ENCODE measurements around the gene UCN2. TPM values are rescaled to one million over a fixed set of nuclear protein-coding genes. Genes with fewer than 3 reads are reported as not detected.

Gene UCN2
- polyA plus RNA-seq (2014; cell fraction: cytosol; rRNA removed), result 0.12 and 0.17 TPM in 2 replicates
- polyA plus RNA-seq (2014; cell fraction: nucleus; rRNA removed), result 2.7 and 4.9 TPM in 2 replicates

DNA sequence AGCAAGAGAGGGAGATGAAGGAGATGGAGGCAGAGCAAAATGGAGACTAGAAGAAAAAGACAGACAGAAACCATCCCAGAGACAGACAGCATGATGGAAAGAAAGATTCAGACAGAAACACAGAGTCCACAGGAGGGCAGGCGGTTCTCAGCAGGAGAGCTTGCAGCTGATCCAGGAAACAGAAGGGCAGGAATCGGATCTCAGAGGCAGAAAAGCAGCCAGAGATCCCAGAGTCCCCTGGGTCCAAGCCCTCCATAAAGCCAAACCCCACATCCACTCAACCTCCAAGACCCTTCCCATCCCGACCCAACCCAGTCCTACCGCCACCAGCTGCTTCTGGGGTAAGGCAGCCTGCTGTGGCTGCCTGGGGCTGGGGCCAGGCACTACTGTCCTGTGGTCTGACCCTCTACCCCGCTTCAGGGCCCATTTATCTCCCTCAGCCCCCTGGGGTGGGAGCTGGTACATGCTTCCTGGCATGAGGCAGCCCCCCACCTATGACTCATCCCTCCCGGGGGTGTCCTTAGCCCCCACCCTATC lies at the start of gene UCN2:
Gene UCN2 (minus strand): TSS at position 400 of the 537 bp plus-strand sequence. CDS start 657 bp downstream, outside the sequence.
- no peak for DNase-seq (ENCODE audit: low spot score)

DNA sequence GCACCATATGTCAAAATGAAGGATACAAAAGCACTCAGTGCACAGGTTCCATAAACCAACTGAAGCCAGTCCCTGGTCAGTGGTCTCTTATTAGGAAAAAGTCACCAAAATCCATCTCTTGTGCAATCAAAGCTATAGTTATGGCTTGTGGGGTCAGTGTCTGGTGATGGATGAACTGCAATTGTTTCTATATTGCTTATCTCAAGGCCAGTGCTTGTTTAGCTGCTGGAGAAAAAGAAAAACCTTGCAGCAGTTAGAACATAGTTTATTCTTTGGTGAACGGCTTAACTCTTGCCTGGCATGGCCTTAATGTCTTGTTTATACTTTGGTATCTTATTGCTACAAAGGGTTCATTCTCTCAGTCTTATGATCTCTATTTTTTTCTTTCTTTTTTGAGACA lies 48.7 kb upstream of the UCN2 start:
- no peak for DNase-seq (ENCODE audit: low spot score)

DNA sequence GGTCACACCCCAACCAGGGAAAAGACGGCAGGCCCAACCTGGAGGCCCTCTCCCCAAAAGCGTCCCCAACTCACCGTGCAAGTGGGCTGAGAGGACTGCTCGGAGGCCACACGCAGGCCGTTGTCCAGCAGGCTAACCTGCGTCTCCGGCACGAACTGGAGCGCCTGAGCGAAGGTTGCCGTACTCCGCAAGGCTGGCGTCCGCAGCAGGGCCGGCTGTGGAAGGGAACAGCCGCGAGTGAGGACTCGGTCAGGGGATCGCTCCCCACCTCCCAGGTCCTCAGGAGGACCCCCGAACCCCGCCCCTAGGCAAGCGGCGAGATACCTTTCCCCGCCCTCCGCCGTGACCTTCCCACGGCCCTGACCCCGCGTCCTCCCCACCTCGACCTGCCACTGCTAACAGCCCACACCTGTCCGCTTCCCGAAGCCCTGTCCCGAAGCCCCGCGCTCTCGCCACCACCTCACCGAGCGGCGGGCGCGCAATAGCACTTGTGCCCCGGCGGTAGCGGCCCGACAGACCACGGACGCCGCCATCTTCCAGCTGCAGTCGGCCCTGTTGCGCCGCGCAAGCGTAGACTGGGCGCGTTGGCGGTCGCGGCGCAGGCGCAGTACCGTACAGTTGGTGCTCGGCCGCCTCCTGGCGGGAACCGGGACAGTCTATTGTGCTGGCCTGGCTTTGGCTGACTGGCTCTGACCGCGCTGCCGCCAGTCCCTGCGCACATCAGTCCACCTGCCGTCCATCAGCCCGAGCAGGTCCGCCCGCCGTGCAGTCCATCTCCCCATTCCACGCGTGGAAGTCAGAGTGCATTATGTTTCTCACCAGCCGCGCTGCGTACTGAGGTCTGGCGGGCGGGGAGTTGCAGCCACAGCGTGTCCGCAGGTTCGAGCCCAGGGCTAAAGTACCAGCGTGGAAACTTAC lies 45.8 kb upstream of the UCN2 start, which contains the start of gene UQCRC1:
Gene UQCRC1 (minus strand): TSS at position 559 of the 918 bp plus-strand sequence. CDS start 26 bp downstream, at position 533.
- peak; percentile 89 for DNase-seq (ENCODE audit: low spot score)

DNA sequence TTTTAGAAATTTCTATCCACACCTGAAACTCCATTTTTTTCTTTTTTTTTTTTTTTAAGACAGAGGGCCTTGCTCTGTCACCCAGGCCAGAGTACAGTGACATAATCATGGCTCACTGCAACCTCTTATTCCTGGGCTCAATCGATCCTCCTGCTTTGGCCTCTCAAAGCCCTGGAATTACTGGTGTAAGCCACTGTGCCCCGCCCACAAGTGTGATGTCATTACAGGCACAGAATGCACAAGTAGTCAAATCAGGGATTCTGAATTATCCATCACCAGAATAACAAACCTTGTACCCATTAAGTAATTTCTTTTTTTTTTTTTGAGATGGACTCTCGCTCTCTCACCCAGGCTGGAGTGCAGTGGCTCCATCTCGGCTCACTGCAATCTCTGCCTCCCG lies 43.9 kb upstream of the UCN2 start:
- DNase-seq (ENCODE audit: low spot score), result no peak

GRCh38 chr3:48601622-48601994 lies 38.0 kb upstream of the UCN2 start:
- DNase-seq (ENCODE audit: low spot score), result no peak

GRCh38 chr3:48600711-48601621 lies 37.4 kb upstream of the UCN2 start:
- no peak for DNase-seq (ENCODE audit: low spot score)

DNA sequence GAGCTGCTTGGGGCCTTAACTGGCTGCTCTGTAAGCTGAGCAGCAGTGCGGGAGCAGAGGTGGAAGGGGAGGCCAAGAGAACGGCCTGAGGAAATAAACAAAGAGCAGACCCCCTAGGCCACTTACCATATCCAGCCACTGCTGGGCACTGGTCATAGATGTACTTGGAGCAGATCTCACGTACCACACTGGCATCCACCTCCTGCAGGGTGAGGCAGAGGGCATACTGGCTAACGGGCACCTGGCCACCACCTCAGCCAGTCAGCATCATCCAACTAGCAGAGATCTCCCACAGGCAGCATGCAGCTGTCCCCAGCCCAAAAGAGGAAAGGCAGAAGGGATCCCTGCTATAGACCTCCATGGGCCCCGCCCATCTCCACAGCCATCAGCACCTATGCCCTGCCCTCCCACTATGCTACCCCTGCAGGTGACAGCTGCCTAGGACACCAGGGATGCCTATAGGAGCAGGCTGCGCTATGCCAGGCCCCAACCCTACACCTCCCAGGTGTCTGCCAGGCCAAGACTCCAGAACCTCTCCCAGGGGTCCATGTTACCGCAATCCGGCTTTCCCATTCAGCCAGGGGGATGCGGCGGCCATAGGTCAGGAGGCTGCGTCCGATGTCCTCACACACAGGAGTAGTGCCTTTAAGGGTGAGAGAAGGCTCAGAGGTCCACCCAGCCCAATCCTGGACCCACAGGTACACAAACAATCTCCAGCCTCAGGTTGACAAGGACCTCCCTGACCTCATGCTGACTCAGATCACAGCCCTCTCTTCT lies 36.1 kb upstream of the UCN2 start:
- DNase-seq (ENCODE audit: low spot score), result no peak

GRCh38 chr3:48599077-48599501 lies 35.5 kb upstream of the UCN2 start:
- no peak for DNase-seq (ENCODE audit: low spot score)

- no peak for DNase-seq (ENCODE audit: low spot score)
Observed at GRCh38 chr3:48598323-48599076, 34.9 kb upstream of the UCN2 start.

- DNase-seq (ENCODE audit: low spot score), result no peak
Observed at GRCh38 chr3:48597408-48597800, 33.8 kb upstream of the UCN2 start.

DNA sequence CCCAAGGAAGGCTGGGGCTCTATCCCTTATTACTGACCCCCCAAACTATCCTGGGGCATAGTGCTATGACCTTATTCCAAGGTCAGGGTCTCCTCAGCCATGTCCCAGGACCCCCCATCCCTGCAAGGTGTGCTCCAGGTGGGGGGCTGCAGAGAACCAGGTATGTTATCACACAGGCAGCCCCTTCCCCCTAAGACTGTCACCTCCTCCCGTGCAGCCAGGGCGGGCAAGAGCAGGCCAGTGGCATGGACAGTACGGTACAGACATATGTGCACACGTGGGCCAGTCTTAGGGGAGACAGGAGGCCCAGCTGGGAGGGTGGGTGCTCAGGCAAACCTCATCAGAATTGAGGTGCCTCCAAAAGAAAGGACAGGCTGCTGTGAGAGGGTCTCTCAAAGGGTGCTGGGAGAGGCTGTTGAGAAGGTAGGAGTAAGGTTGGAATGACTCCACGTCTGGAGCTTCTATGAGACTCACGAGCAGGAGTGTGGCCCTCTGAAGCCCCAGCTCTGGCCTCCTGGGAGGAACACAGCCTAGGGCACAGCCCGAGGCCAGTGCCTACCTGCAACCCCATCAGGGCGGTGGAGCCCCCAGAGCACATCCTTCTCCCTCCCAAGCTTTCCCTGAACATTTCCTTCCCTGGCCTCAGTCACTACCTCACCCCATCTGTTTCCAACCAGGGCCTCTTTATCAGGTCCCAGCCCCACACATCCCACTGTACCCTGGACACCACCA lies 33.3 kb upstream of the UCN2 start:
- DNase-seq (ENCODE audit: low spot score), result no peak

DNA sequence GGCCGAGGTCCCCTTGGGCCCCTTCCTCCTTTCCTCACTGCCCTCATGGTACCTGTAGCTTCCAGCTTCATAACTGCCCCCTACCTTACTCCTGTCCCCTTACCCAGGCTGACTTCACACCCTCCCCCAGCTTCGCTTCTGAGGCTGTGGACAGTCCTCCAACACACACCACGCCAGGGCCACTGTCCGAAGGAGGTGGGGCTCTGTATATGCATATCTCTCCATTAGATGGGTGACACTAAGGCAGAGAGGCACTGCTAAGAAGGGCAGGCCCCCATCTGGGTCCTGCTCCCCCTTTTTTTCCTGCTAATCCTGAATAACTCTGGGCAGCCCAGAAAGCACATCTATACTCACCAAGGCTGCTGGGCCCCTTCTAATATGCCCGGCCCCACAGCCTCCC lies 32.6 kb upstream of the UCN2 start:
- DNase-seq (ENCODE audit: low spot score), result no peak

DNA sequence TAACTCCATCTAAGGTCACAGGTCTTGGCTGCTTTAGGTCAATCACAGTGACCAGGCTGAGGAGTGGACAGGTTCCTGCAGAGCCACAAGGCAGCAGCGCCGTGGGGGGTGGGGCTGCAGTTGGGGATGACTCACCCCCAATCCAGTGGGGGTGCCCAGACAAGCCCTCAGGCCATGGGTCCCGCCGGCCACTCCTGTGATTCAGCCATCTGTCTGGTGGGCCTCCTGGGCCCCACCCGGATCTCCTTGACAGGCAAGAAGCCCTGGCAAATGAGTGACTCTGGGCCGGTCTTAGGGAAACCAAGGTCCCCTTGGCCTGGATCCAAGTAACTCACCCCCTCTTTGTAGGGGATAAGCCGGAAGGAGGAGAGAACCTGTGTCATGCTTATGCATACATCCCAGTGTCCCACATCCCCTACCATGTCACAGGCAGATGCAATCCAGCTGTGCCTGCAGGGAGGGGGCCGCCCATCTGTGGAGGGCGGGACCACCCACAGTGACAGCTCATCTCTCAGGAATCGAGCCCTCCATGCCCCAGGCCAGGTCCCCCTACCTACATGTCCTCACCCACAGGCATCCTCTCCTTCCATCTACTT lies 32.0 kb upstream of the UCN2 start:
- peak; percentile 20 for DNase-seq (ENCODE audit: low spot score)

GRCh38 chr3:48595075-48595525 lies 31.5 kb upstream of the UCN2 start, which contains the start of gene COL7A1:
Gene COL7A1 (minus strand): TSS chr3:48595329. CDS start chr3:48595159, 170 bp downstream.
- DNase-seq (ENCODE audit: low spot score), result no peak

- DNase-seq (ENCODE audit: low spot score), result peak; percentile 29
Observed at GRCh38 chr3:48594417-48595049, 31.0 kb upstream of the UCN2 start.

- no peak for DNase-seq (ENCODE audit: low spot score)
Observed at GRCh38 chr3:48593337-48593736, 29.8 kb upstream of the UCN2 start.

DNA sequence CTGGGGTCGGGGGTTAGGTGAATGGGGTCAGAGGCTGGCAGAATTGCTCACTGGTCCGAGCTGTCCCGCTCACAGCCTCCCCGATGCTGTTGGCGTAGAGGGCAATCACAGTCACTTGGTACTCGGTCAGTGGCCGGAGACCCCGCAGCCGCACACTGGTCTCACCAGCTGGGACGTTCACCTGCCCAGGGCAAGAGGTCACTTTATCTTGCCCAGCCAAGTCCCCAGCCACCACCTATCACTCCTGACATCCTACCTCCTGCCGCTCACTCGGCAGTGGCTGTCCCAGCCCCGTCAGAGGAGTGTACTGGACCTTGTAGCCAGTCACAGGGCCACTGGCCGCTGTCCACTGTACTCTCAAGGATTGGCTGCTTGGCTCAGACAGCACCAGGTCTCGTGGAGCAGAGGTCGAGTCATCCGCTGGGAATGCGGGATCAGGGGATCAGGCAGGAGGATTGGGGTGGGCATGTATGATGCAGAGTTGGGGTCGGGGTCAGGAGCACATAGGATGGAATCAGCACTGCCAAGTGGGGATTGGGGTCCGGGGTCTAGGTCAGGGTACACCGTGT lies 29.0 kb upstream of the UCN2 start:
- no peak for DNase-seq (ENCODE audit: low spot score)

Measured in SK-N-DZ (cell line).